IPS-NIHi7 (cell line): ENCODE data around the gene RPTOR.
A peak's percentile ranks its signal among the peaks of the same experiment; 100 is the strongest.

Experiments used
- DNase-seq: peaks from one replicate; pipeline ENCODE4 v3.0.0; 2012; ENCODE audit warnings: mixed read lengths; ENCODE audit errors: extremely low spot score

Gene RPTOR

DNA sequence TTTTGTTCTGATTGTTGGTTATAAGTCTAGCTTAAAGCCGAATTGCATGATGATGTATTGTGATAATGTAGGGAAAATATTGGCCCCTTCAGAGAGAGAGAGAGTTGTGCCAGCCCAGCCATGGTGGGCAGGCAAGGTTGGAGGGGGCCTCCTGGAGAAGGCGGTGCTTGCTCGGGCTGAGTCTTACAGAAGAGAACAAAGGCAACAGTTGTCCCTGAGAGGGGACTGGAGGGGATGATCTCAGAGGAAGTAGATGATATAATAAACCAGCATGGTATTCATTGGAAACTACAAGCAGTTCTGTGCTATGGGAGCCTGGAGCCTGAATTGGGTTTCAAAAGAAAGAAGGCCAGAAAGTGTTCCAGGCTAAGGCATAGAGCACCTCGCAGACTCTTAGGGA lies 173.8 kb downstream of the RPTOR start:
- no peak for DNase-seq

DNA sequence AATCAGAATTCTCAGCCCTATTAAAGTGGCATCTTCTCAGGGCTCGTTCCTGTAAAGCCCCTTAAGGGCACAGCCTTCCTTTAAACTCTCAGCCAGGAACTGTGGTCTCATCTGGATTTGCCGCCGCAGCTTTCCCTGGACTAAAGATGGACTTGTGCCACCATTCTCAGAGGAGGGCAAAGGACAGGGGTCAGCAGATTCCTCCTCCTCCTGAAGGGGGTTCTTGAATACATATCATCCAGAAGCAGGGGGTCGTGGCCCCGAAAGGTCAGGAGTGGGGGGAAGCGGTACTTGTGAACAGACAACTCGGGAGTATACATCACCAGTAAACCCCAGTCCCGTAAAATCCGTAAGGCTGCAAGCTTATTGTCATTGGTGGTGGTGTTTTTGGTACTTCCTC lies 174.8 kb downstream of the RPTOR start:
- DNase-seq: no peak

DNA sequence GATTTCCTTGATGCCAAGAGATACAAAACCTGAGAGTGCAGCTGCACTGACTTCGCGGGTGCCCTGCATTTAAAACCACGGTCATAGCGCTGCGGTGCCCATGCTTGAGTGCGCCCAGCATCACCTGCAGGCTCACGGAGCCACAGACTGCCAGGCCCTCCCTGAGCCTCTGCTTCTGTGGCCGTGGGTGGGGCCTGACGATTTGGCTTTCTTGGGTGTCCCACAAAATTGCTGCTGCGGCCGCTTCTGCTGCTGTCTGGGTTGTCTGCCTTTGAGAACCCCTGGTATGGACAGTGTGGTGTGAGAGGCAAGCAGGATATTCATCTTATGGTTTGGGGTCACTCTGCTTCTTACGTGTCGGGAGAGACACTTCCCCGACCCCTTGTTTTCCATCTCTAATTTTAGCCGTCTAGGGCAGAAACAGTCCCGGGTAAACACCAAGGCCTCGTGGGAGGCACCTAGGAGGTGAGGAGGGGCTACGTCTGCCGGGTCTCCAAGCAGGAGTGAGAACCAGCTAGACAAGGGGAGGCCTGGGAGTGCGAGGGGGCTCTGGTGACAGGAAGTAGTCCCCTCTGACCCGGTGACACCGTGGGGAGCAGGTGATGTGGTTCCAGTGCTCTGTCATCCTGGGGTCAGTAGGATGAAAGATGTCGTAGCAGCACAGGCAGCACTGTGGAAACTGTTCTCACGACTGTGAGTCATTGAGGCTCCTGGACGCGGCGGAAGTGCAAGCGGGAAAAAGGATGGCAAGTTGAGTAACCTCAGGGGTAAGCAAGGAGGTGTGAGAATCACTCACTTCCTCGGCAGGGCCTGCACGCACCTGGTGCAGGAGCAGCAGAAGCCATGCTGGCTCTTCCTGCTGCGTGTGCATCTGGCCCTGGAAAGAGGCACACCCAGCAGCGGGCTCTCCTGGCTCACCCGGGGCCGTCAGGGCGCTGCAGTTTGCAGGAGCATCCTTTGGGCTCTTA lies 176.3 kb downstream of the RPTOR start:
- no peak for DNase-seq

DNA sequence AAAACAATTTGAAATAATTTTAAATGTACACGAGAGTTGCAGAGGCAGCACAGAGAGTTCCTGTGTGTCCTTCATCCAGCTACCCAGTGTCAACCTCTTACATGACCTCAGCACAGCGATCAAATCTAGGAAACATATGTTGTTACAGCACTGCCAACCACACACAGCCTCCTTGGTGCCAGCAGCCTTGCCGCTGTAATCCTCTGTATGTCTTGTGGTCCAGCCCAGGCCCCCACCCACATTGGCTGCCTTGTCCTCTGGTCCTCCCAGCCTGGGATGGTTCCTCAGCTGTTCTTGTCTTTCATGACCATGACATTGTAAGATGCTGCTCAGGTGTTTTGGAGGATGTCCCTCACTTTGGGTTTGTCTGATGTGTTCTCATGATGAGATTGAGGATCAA lies 178.0 kb downstream of the RPTOR start:
- DNase-seq: no peak

DNA sequence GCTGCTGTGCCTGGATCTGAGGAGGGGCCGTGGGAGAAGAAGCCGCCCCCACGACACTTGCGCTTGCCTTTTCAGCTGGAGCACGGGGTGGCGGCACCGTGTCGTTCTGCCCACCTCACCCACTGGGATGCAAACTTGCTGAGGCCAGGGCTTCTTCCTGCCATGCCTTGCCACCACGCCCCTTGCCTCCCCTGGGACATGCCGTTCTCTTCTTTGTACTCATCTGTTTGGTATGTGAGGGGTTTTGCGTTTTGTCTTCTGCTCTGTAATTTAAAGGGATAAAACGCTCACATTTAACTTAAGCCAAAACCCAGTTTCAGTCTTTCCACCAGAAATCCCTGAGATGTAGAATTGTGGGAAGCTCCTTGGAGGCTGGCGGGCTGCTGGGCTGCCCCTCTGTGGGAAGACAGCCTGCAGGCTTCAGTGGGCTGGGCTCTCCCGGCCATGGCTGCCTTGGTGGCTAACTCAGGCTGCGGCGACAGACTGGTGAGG lies 180.2 kb downstream of the RPTOR start:
- DNase-seq: no peak

DNA sequence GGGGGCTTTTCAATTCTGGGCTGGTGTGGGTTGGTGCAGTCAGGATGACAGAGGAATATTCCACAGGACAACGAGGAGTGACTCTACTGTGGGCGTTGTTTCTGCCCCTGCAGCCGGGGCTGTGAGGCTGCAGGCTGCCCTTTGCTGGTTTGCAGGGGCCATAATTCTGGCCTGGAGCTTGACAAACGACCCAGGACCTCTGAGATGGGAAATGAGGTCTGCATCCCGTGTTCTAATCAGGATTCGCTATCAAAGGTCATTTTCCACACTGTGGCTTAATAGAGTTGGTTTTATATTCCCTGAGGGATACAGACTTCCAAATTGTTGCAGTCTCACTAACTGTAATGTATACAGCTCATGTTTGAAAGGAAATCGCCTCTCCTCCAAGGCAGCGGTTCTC lies 180.9 kb downstream of the RPTOR start:
- DNase-seq: no peak

DNA sequence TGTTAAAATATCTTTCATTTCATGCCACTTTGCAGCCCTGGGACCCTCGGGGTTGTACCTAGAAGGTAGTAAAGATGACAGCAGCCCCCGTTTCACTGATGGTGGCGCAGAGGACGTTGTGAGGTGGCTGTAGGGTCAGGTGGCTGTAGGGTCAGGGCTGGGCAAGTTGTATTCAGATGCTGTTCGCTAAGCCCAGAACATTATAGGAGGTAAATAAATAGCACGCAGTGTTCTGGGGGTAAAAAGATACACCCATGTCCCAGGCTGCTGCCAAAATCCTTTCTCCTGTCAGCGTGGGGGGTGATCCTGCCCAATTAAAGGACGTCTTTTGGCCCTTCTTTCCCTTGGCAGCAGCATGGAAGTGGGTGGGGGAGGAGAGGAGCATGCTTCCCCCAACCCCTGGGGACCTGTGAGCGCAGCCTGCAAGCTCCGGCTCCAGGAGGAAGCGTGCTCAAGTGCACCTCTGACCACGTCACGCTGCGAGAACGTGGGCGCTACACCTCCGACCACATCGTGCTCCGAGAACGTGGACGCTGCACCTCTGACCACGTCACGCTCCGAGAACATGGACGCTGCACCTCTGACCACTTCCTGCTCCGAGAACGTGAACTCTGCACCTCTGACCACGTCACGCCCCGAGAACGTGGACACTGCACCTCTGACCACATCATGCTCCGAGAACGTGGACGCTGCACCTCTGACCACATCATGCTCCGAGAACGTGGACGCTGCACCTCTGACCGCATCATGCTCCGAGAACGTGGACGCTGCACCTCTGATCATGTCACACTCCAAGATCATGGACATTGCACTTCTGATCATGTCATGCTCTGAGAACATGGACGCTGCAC lies 182.1 kb downstream of the RPTOR start:
- DNase-seq: no peak

DNA sequence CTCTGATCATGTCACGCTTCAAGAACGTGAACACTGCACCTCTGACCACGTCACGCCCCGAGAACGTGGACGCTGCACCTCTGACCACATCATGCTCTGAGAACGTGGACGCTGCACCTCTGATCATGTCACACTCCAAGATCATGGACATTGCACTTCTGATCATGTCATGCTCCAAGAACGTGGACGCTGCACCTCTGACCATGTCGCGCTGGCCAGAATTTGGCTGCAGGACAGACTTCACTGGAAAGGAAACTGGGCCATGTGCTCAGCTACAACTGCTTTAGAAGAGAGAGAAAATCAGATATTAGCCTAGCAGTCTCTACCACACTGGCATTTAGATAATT lies 182.7 kb downstream of the RPTOR start:
- DNase-seq: no peak

DNA sequence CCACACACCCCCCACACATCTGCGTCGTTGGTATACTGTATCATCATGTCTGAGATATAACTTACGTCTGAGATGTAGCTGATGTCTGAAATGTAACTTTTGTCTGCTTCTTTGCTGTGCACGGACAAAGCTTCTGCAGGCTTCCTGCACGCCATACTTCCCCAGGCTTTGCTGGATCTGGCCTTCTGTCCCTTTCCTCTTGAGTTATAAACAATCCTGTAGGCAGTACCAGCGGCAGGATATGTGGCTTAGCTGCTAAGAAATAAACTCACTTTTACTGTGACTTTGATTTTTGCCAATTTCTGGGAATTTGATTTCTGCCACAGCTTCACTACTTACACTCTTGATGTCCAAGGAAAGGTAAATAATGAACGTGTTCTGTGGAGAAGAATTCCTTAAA lies 184.4 kb downstream of the RPTOR start:
- DNase-seq: no peak

DNA sequence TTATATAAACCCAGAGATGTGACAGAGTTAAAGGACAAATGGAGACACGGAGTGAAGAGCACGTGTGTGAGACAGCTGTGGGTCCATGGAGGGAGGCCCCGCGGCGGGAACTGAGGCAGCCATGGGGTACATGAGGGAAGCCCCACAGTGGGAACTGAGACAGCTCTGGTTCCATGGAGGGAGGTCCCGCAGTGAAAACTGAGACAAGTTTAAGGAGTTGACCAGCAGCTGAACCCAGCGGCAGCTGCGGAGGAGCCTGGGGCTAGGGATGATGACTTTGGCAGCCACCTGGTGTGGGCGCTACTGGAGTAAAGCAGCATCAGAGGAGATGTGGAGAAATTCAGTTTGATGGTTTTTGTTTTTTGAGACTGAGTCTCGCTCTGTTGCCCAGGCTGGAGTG lies 185.1 kb downstream of the RPTOR start:
- DNase-seq: no peak

DNA sequence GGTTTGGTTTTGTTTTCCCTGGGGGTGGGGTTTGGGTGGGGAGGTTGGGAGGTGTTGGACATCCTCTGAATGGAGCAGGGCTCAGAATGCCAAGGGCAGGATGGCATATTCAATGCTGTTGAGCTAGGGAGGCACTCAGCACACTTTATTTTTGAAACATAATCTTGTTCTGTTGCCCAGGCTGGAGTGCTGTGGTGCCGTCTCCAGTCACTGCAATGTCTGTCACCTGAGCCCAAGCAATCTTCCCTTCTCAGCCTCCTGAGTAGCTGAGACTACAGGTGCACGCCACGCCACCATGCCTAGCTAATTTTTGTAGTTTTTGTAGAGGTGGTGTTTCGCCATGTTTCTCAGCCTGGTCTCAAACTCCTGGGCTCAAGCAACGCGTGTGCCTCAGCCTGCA lies 186.1 kb downstream of the RPTOR start:
- no peak for DNase-seq

DNA sequence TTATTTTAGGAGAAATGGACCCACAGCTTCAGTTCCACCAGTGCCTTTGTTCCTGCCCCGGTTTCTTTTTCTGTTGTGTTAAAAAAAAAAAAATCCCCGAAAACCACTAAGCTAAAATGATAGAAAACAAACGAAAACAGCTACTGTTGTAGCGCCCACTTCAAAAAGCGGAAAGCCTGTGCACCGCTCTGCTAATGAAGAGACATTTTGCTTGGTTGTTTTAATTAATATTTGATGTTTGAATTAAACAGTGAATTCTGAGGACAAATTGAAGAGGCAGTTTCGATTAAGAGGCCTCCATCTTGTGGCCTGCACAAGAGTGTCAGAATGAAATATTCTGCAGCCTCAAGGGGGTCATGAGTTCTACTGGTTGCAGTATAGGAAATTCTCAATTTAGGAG lies 186.7 kb downstream of the RPTOR start:
- DNase-seq: no peak

DNA sequence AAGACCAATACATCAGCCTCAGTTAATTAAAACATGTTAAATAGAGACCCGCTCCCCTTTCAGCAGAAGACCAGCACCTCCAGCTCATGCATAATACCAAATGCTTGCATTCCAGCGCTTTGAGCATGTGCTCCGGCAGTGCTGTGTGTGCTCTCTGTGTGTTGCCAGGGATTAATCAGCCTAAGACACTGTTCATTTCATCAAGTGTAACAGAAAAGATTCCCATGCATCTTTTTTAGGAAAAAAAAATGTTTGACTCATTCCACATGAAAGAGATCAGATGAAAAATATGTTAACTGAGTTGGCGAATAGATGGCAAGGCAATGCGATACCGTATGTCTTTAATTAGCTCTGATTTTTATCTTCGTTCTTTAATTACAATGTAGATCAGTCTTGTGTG lies 187.6 kb downstream of the RPTOR start:
- DNase-seq: no peak

DNA sequence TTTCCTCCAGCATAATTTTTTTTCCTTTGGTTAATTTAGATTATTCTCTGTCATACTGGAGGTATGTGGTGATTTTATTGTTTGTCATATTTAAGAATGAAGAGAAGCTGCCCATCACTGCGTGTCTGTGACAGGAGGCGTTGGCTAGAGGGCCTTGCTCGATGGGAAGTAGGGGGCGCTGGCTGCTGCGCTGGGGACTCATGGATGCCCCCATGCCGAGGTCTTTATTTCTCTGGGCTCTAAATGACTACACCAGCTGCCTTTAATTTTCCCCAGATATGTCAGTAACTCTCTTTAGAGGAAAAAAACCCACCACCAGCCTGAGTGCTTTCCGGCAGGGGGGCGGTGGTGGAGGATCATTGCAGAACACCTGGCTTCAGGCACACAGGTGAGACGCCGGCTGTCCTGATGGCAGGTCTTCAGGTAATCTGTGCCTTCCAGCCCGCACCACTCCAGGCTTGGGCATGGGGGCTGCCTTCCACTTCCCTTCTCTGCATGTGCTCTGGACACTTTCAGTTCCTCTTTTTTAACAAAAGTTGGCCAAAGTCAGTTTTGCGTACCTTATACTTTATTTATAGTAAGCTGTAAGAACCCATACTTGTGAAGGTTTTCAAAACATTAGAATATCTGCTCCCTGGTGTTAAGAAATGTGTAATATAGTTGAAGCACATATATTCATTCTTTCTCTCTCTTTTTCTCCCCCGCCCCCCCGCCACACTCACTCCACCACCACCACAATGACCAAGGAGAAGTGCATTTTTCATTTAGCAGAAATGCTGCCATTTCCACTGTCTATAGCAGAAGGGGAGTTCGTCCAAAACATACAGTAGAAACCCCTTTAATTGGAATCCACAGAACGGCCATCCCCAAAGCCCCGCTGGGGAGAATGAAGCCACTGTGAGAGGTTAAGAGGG lies 192.7 kb downstream of the RPTOR start:
- DNase-seq: no peak

DNA sequence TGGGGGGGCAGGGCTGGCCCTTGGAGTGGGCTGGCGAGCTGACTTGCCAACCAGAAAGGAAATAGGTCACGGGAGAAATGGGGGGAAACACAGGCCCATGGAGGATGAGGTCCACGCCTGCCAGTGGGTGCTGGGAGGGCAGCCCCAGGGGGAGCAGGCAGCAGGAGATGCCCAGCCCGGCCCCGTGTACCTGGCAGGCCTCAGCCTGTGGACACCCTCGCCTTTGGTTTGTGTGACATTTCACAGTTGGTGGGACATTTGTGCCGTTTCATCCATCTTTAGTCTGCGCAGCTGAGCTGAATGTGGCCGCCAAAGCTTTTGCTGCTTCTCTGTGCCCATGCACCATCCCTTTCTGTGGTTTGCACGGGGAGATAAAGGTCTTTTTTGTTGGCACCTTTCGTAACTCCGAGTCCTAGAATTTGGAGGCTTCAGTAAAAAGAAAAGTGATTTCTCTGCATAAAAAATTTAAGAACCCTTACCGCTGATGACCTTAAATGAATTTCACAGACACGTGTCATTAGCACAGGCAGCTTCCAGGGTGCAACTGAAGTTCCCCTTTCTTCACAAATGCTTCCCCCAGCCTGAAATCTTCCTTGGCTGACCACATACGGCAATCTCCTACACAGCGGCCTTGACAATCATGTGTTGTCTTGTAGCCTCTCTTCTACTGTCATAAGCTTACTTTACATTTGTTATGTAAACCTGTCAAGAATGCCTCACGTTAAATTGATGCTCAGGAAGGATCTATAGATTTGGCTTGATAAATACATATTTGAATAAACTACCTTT lies 193.6 kb downstream of the RPTOR start:
- no peak for DNase-seq

DNA sequence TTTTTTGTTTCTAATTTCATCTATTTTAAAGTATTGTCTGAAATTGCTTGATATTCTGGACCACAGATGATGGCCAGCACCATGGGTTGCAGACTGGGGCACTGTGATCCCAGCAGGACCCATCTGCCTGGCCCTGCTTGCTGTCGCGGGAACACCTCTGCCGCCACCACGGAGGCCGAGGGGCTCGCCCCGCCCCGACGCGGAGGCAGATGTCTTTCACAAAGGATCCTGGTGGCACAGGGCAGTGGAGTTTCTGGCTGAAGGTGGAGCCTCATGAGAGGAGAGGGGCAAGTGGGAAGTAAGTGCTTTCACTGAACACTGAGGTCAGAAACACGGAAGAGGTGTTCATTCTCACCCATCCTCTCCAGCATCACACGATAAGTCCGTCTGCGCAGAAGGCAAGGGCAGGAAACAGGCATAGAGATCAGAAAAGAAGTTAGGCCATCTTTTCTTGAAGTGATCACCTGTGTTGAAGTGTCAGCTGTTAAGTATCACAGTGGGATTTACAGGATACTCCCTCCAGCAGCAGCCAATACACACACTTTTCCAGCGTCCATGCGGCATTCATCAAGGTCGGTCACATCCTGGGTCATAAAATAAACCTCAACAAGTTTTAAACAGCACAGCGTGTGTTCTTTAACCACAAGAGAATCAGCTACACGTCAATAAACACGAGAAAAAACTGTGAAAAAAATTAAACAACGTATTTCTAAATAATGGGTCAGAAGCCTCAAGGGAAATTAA lies 194.5 kb downstream of the RPTOR start:
- no peak for DNase-seq

DNA sequence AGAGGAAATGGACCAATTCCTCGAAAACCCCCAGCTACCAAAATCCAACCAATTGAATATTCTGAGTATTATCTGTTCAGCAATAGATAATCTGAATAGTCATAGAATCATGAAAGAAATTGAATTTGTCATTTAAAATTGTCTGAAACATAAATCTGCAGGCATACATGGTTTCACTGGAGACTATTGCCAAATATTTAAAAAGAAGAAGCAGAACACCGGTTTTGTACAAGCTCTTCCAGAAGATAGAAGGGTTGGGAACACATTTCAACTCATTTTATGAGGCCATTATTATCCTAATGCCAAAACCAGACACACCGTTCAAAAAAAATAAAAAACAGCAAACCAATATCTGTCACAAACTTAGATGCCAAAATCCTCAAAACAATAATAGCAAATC lies 195.5 kb downstream of the RPTOR start:
- DNase-seq: no peak

DNA sequence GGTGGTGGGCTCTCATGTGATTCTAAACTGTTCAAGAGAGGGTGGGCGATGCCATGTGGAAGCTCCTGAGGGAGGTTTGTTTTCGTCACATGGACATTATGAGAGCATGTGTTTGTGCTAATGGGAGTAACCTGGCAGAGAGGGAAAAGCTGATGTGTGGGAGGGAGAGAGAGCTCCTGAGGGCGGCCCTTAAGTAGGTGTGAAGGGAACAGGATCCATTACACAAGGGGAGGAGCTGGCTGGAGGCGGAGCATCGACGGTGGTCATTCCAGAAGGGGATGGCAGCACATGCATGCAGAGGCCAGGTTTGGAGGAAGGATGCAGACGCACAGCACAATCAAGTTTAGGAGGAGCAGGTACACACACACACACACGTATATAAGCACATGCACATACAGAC lies 197.5 kb downstream of the RPTOR start:
- peak; percentile 61 for DNase-seq

DNA sequence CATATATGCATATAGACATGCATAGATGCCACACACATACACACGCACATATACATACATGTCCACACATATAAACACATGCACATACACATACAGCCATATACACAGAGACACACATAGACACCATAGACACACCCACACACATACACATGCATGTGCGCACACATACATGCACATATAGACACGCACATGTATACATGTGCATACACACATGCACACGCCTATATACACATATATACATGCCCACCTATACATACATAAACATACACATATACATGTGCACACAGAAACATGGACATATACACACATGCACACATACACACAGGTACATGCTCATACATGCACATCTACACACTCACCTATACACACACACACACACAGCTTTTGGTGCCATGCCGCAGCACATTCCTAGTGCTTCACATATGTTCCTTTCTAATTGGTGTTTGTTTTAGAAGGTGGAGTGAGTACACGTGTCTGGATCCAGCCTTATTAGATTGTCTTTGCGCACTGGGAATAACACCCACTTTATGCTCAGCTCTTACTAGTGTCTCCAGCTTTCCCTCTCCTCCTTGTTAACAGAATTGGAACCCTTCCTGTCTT lies 198.0 kb downstream of the RPTOR start:
- DNase-seq: no peak
